Vagina (tissue), 2 donors: Measurements from ENCODE around the gene ZNF827.

Experiments
- POLR2A ChIP-seq, 2 donors: fragments of 450-650 bp; IDR thresholded peaks; one replicate each; pipeline ENCODE4 v1.6.1; 2017; ENCODE audit warnings: antibody characterized with exemption in 2 of 2, mild to moderate bottlenecking in 2 of 2, moderate library complexity in 2 of 2
- POLR2AphosphoS5 ChIP-seq, 2 donors: sonication (generic); formaldehyde crosslinking; IDR thresholded peaks; one replicate each; pipeline ENCODE4 v1.9.0; 2017; ENCODE audit warnings: antibody characterized with exemption in 2 of 2, mild to moderate bottlenecking in 2 of 2, low read depth in 1 of 2; ENCODE audit not compliant: insufficient read depth in 1 of 2
- TF ChIP-seq, protein P1 (sequence below), 3 experiments: fragments of 450-650 bp in 2 of 3; fragments of 200-600 bp in 1 of 3; sonication (generic) in 1 of 3; IDR thresholded peaks; one replicate each; pipeline ENCODE4 v1.5.1; 2017 to 2019; ENCODE audit warnings: antibody characterized with exemption in 3 of 3, mild to moderate bottlenecking in 2 of 3, moderate library complexity in 2 of 3

- TF ChIP-seq POLR2A (IDR thresholded peaks at IDR 0.05) (no peak), POLR2AphosphoS5 (IDR thresholded peaks at IDR 0.05; ENCODE audit: insufficient read depth in 1 of 2, low read depth in 1 of 2) (no peak)
- TF ChIP-seq, protein P1, sequence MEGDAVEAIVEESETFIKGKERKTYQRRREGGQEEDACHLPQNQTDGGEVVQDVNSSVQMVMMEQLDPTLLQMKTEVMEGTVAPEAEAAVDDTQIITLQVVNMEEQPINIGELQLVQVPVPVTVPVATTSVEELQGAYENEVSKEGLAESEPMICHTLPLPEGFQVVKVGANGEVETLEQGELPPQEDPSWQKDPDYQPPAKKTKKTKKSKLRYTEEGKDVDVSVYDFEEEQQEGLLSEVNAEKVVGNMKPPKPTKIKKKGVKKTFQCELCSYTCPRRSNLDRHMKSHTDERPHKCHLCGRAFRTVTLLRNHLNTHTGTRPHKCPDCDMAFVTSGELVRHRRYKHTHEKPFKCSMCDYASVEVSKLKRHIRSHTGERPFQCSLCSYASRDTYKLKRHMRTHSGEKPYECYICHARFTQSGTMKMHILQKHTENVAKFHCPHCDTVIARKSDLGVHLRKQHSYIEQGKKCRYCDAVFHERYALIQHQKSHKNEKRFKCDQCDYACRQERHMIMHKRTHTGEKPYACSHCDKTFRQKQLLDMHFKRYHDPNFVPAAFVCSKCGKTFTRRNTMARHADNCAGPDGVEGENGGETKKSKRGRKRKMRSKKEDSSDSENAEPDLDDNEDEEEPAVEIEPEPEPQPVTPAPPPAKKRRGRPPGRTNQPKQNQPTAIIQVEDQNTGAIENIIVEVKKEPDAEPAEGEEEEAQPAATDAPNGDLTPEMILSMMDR (IDR thresholded peaks at IDR 0.05) = no peak
These were observed 2.3 kb downstream of the ZNF827 start for GRCh38 chr4:145936142-145936996.
